ENCODE results near the gene METRNL. TPM values are rescaled to one million over a fixed set of nuclear protein-coding genes. Genes with fewer than 3 reads are reported as not detected.

METRNL gene
- total and polyA plus RNA-seq, 4 donors = 0.67 to 9.0 (median 8.6) TPM

GRCh38 chr17:83088909-83089308 is 9.5 kb downstream of the METRNL start (continued):
- TF ChIP-seq, protein P1, sequence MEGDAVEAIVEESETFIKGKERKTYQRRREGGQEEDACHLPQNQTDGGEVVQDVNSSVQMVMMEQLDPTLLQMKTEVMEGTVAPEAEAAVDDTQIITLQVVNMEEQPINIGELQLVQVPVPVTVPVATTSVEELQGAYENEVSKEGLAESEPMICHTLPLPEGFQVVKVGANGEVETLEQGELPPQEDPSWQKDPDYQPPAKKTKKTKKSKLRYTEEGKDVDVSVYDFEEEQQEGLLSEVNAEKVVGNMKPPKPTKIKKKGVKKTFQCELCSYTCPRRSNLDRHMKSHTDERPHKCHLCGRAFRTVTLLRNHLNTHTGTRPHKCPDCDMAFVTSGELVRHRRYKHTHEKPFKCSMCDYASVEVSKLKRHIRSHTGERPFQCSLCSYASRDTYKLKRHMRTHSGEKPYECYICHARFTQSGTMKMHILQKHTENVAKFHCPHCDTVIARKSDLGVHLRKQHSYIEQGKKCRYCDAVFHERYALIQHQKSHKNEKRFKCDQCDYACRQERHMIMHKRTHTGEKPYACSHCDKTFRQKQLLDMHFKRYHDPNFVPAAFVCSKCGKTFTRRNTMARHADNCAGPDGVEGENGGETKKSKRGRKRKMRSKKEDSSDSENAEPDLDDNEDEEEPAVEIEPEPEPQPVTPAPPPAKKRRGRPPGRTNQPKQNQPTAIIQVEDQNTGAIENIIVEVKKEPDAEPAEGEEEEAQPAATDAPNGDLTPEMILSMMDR (IDR thresholded peaks at IDR 0.05; ENCODE audit: low read depth, low read length, missing input control) = no peak

GRCh38 chr17:83089328-83090132 is 10.1 kb downstream of the METRNL start:
- no peaks in the 10 kb centered on the region for H3K36me3 ChIP-seq (ENCODE audit: control insufficient read depth in 4 of 4, insufficient read depth in 3 of 4, low read depth in 1 of 4, low read length in 3 of 4)
- H3K9me3 ChIP-seq (ENCODE audit: control insufficient read depth in 4 of 4, low read length in 3 of 4) = no peaks in the 10 kb centered on the region
- no peak for DNase-seq (ENCODE audit: low spot score)
- no peak overlapping the region for H3K27ac ChIP-seq (ENCODE audit: low read depth in 1 of 2, low read length in 2 of 2)
- no peaks in the 10 kb centered on the region for H3K27me3 ChIP-seq (ENCODE audit: control insufficient read depth in 4 of 4, insufficient read depth in 4 of 4, low read length in 3 of 4)
- WGBS = 39% methylated on average over 47 of the region's 47 CpGs
- no peak overlapping the region for H3K9ac ChIP-seq (ENCODE audit: low read depth in 1 of 2, low read length in 2 of 2)
- TF ChIP-seq ATF3 (IDR thresholded peaks at IDR 0.05) (no peak), GABPA (IDR thresholded peaks at IDR 0.05 in 1 of 2, conservative IDR thresholded peaks at IDR 0.05 in 1 of 2) (no peak), HNF4G (IDR thresholded peaks at IDR 0.05) (no peak), ZBTB33 (IDR thresholded peaks at IDR 0.05) (no peak), TAF1 (conservative IDR thresholded peaks at IDR 0.05) (no peak), JUND (IDR thresholded peaks at IDR 0.05) (no peak), HNF4A (conservative IDR thresholded peaks at IDR 0.05) (no peak), EGR1 (IDR thresholded peaks at IDR 0.05; ENCODE audit: low read depth in 2 of 2) (no peak), FOXA1 (IDR thresholded peaks at IDR 0.05) (no peak), NR2F2 (IDR thresholded peaks at IDR 0.05) (no peak), YY1 (IDR thresholded peaks at IDR 0.05) (no peak), SP1 (IDR thresholded peaks at IDR 0.05) (no peak), RAD21 (IDR thresholded peaks at IDR 0.05) (no peak), FOXA2 (IDR thresholded peaks at IDR 0.05) (no peak)
- TF ChIP-seq, protein P1 (IDR thresholded peaks at IDR 0.05; ENCODE audit: low read depth, low read length, missing input control) = no peak
- H3K4me3 ChIP-seq (ENCODE audit: low read depth in 1 of 3, low read length in 3 of 3) = no peak overlapping the region
- peaks cover 0 to 7% (median under 1%) of the 10 kb centered on the region in 4 donors for H3K4me1 ChIP-seq (ENCODE audit: control insufficient read depth in 4 of 4, insufficient read depth in 4 of 4, low read length in 3 of 4)
